GM10248 (cell line): ENCODE data around the gene TMEM170B.

ENCODE experiments used
- CTCF ChIA-PET: fragments of 300-600 bp; sonication (Branson Sonifier 250); formaldehyde crosslinking; extraction: SDS; loops from one replicate; lab custom pipeline; 2021; ENCODE audit warnings: antibody characterized with exemption; lab: Yijun Ruan, JAX
- POLR2A ChIA-PET: fragments of 350-650 bp; sonication (Branson Sonifier 250); formaldehyde crosslinking; extraction: SDS; loops from one replicate; lab custom pipeline; 2020; ENCODE audit warnings: antibody characterized with exemption; lab: Yijun Ruan, JAX
- DNase-seq: peaks from one replicate; pipeline ENCODE4 v3.0.0; 2012; ENCODE audit errors: extremely low spot score
- CTCF ChIP-seq: IDR thresholded peaks from 2 replicates; pipeline ENCODE4 v1.5.1; 2012; ENCODE audit warnings: mild to moderate bottlenecking, low read depth; ENCODE audit errors: extremely low read depth, missing control alignments, control extremely low read depth

TMEM170B gene

DNA sequence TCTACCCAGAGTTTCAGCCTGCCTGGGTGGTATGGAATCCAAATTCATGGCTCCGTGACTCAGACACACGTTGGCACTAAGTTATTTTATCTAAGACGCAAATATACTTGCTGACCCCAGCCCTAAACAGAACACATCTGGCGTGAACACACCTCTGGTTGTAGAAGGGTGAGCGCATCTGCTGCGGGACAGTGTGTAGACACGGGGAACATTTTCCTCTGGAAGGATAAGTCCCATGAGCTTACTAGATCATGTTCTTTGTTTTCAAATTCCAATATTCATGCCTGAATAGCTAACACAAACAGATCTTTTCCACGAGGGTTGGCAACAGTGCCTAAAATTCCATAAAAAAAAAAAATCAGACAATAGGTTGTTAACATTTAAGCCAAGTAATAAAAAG lies 87.8 kb downstream of the TMEM170B start:
- ChIA-PET POLR2A (no interaction called here), CTCF (interaction anchor here (0.9 to 1.7 kb wide), 4 partner anchors 10 to 31 kb away, joined by 3 to 5 read pairs (median 4); no protein-coding TSS in a partner anchor)
- no peak for TF ChIP-seq CTCF
- DNase-seq, result no peak

GRCh38 chr6:11626356-11626755 lies 88.8 kb downstream of the TMEM170B start:
- DNase-seq, result no peak
- TF ChIP-seq CTCF, result no peak
- POLR2A ChIA-PET, result no interaction called here
- CTCF ChIA-PET, result no interaction called here

GRCh38 chr6:11628562-11628961 lies 91.0 kb downstream of the TMEM170B start:
- ChIA-PET POLR2A (no interaction called here), CTCF (interaction anchor here (1.5 to 1.7 kb wide), 4 partner anchors 9 to 662 kb away, joined by 3 to 4 read pairs (median 4); partner anchors contain the start of gene EDN1)
- no peak for TF ChIP-seq CTCF
- no peak for DNase-seq

DNA sequence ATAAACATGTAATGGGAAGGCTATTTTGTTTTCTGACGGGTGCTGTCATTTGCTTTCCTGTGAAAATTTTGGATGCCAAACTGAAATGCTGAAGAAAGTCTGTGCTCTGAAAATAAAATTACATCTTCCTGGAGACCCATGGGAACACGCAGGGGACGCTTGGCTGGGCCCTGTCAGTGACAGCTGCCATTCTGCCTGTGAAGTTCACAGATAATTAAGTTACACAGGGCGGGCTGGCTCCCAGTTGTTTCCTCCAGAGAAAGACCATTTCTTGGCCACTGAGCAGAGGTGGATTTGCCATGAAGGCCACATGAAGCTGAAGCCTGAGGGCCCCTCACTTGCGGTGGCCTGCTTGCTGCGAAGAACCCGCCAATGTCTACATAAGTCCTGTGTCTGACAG lies 93.5 kb downstream of the TMEM170B start:
- DNase-seq, result no peak
- POLR2A ChIA-PET, result no interaction called here
- CTCF ChIA-PET, result interaction anchor here (1.2 kb wide), 1 partner anchor 10 kb away, joined by 5 read pairs; no protein-coding TSS in a partner anchor
- TF ChIP-seq CTCF, result no peak

GRCh38 chr6:11631539-11631938 lies 94.0 kb downstream of the TMEM170B start:
- TF ChIP-seq CTCF, result no peak
- no peak for DNase-seq
- CTCF ChIA-PET, result interaction anchor here (1.2 kb wide), 1 partner anchor 9 kb away, joined by 5 read pairs; no protein-coding TSS in a partner anchor
- POLR2A ChIA-PET, result no interaction called here

DNA sequence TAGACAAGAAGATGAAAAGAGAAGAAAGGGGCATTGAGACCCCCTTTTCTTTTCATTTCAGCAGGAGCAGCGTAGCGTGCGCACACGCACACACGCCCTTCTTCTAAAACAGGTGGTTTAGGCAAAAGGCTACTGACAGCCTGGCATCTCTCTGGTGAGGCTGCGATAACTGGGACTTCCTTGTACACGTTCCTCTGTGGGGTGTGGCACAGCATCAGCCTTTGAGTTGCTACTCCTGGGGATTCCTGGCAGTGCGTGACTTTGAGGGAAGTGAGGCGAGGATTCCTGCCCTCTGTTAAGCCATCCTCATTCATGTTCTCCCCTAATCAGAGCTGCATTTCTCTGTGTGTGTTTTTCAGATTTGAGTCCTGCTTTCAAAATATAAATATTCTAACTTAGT lies 94.7 kb downstream of the TMEM170B start:
- CTCF ChIA-PET, result interaction anchor here (1.2 to 2.4 kb wide), 2 partner anchors 8 to 13 kb away, joined by 5 to 7 read pairs; no protein-coding TSS in a partner anchor
- POLR2A ChIA-PET, result no interaction called here
- TF ChIP-seq CTCF, result no peak
- DNase-seq, result no peak
